OCI-LY1 (cell line): Measurements from ENCODE around the gene TMEFF2.
"Not testable (repeated sequence)": the region's sequence is repeated elsewhere in the genome, so short reads cannot be mapped to it uniquely, and the experiment has no call there.

Source experiments
- H2AFZ ChIP-seq: fragments of 200-600 bp; sonication (generic), shearing (Covaris generic); 2 replicates; pipeline ENCODE4 v1.6.0; 2014; ENCODE audit warnings: antibody characterized with exemption, mild to moderate bottlenecking, low read length
- H3F3A ChIP-seq: fragments of 200-600 bp; sonication (generic), shearing (Covaris generic); 2 replicates; pipeline ENCODE4 v1.6.0; 2014; ENCODE audit warnings: mild to moderate bottlenecking, antibody characterized with exemption, low read length, moderate library complexity; ENCODE audit not compliant: insufficient read depth
- H3K27ac ChIP-seq: fragments of 200-600 bp; sonication (generic); 2 replicates; pipeline ENCODE4 v1.5.1; 2014; ENCODE audit warnings: low read length, mixed run types, mild to moderate bottlenecking, low read depth; ENCODE audit not compliant: poor library complexity, severe bottlenecking
- H3K27me3 ChIP-seq: fragments of 200-600 bp; sonication (generic); 2 replicates; pipeline ENCODE4 v1.6.0; 2014; ENCODE audit warnings: antibody characterized with exemption, mild to moderate bottlenecking, low read length, moderate library complexity; ENCODE audit not compliant: insufficient read depth
- H3K36me3 ChIP-seq: fragments of 200-600 bp; sonication (generic); 2 replicates; pipeline ENCODE4 v1.6.1; 2014; ENCODE audit warnings: mild to moderate bottlenecking, antibody characterized with exemption, low read length, moderate library complexity, mixed read lengths; ENCODE audit not compliant: insufficient read depth
- H3K4me1 ChIP-seq: fragments of 200-600 bp; sonication (generic); 2 replicates; pipeline ENCODE4 v1.5.1; 2014; ENCODE audit warnings: mild to moderate bottlenecking, low read length, moderate library complexity; ENCODE audit not compliant: insufficient read depth, severe bottlenecking
- H3K4me2 ChIP-seq: fragments of 200-600 bp; sonication (generic), shearing (Covaris generic); 2 replicates; pipeline ENCODE4 v1.6.1; 2014; ENCODE audit warnings: low read length
- H3K4me3 ChIP-seq: fragments of 200-600 bp; sonication (generic); 2 replicates; pipeline ENCODE4 v1.5.1; 2014; ENCODE audit warnings: low read length, low read depth, mild to moderate bottlenecking, mixed read lengths; ENCODE audit not compliant: poor library complexity, severe bottlenecking
- H3K79me2 ChIP-seq: fragments of 200-600 bp; shearing (Covaris generic); 2 replicates; pipeline ENCODE4 v1.6.1; 2016; ENCODE audit warnings: mixed run types, low read length, mixed read lengths; ENCODE audit not compliant: insufficient read depth
- H3K9ac ChIP-seq: fragments of 200-600 bp; sonication (generic), shearing (Covaris generic); 2 replicates; pipeline ENCODE4 v1.6.1; 2014; ENCODE audit warnings: mild to moderate bottlenecking, low read length, mixed read lengths
- H3K9me2 ChIP-seq: fragments of 200-600 bp; sonication (generic), shearing (Covaris generic); 2 replicates; pipeline ENCODE4 v1.6.1; 2014; ENCODE audit warnings: low read depth, mild to moderate bottlenecking, low read length, mixed read lengths
- H3K9me3 ChIP-seq: fragments of 200-600 bp; shearing (Covaris generic); 2 replicates; pipeline ENCODE4 v1.6.1; 2014; ENCODE audit warnings: low read length, mixed read lengths
- H4K20me1 ChIP-seq: fragments of 200-600 bp; sonication (generic), shearing (Covaris generic); 2 replicates; pipeline ENCODE4 v1.6.0; 2016; ENCODE audit warnings: mild to moderate bottlenecking, low read length; ENCODE audit not compliant: insufficient read depth
- EZH2 ChIP-seq: fragments of 200-600 bp; sonication (generic), shearing (Covaris generic); IDR thresholded peaks from 2 replicates; pipeline ENCODE4 v1.8.0; 2017; ENCODE audit warnings: borderline replicate concordance, mixed run types, mild to moderate bottlenecking, antibody characterized with exemption, low read length, moderate library complexity, mixed read lengths
- TF ChIP-seq, protein P1 (sequence below): fragments of 200-600 bp; sonication (generic), shearing (Covaris generic); IDR thresholded peaks from 2 replicates; pipeline ENCODE4 v1.5.1; 2017; ENCODE audit warnings: mild to moderate bottlenecking, antibody characterized with exemption, low read length, moderate library complexity, mixed read lengths

Gene TMEFF2

DNA sequence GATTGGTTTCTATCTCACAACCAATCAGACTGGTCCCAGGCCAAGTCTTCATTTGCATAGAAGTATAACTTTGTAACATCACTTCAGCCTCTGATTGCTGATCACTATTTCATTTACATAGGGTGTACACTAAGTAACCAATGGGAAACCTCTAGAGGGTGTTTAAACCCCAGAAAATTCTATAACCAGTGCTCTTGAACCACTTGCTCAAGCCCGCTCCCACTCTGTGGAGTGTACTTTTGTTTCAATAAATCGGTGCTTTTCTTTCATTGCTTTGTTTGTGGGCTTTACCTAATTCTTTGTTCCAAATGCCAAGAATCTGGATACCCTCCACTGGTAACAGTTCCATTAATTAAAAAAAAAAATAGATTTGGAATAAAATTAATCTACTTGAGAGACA, 77.0 kb downstream of the TMEFF2 start:
- Histone ChIP-seq H3F3A (no peaks in the 10 kb centered on the region), H3K9me2 (no peaks in the 10 kb centered on the region), H3K36me3 (no peaks in the 10 kb centered on the region)

DNA sequence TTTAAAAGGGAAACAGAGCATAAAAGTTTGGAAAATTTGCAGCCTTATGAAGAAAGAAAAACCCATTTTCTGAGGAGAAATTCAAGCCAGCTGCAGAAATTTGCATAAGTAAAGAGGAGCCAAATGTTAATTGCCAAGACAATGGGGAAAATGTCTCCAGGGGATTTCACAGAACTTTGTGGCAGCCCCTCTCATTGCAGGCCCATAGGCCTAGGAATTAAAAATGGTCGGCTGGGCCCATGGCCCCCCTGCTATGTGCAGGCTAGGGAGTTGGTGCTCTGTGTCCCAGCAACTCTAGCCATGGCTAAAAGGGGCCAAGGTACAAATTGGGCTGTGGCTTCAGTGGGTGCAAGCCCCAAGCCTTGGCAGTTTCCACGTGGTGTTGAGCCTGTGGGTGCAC, 83.2 kb downstream of the TMEFF2 start:
- H3K27me3 ChIP-seq, H3K79me2 ChIP-seq, H3K4me3 ChIP-seq, H4K20me1 ChIP-seq, H3F3A ChIP-seq, H3K9ac ChIP-seq, H3K27ac ChIP-seq, H2AFZ ChIP-seq, H3K4me1 ChIP-seq, H3K4me2 ChIP-seq, H3K9me2 ChIP-seq, H3K36me3 ChIP-seq, H3K9me3 ChIP-seq: not testable (repeated sequence)

More for the DNA sequence above, 77.0 kb downstream of the TMEFF2 start:
- Histone ChIP-seq H4K20me1 (no peaks in the 10 kb centered on the region), H3K27me3 (no peaks in the 10 kb centered on the region), H3K4me3 (no peak overlapping the region), H2AFZ (no peak overlapping the region), H3K4me1 (no peaks in the 10 kb centered on the region), H3K9me3 (no peaks in the 10 kb centered on the region), H3K4me2 (no peak overlapping the region), H3K79me2 (no peaks in the 10 kb centered on the region), H3K27ac (no peak overlapping the region), H3K9ac (no peak overlapping the region)
- TF ChIP-seq, protein P1, sequence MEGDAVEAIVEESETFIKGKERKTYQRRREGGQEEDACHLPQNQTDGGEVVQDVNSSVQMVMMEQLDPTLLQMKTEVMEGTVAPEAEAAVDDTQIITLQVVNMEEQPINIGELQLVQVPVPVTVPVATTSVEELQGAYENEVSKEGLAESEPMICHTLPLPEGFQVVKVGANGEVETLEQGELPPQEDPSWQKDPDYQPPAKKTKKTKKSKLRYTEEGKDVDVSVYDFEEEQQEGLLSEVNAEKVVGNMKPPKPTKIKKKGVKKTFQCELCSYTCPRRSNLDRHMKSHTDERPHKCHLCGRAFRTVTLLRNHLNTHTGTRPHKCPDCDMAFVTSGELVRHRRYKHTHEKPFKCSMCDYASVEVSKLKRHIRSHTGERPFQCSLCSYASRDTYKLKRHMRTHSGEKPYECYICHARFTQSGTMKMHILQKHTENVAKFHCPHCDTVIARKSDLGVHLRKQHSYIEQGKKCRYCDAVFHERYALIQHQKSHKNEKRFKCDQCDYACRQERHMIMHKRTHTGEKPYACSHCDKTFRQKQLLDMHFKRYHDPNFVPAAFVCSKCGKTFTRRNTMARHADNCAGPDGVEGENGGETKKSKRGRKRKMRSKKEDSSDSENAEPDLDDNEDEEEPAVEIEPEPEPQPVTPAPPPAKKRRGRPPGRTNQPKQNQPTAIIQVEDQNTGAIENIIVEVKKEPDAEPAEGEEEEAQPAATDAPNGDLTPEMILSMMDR = no peak
- TF ChIP-seq EZH2 = no peak

DNA sequence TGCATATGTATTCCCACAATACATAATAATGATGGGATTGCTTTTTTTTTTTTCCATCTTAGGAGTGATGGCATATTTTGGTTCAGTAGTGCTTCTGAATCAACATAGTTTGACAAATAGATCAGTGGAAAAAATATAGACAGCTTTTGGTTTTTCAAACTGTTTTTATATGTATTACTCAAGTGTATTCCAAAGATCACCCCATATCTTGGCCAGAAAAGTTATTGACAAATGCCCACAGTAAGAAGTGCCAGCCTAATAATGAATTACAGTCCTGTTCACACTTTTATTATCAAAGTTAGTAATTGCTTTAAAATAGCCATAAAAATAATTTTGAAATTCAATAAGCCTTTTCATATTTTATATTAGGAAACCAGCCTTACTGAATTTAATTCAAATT, 95.0 kb downstream of the TMEFF2 start:
- no peaks in the 10 kb centered on the region for H4K20me1 ChIP-seq
- H3K79me2 ChIP-seq = no peaks in the 10 kb centered on the region
- H3K9me2 ChIP-seq = no peaks in the 10 kb centered on the region
- no peaks in the 10 kb centered on the region for H3K36me3 ChIP-seq
- no peak overlapping the region for H3K4me2 ChIP-seq
- H3K4me1 ChIP-seq = no peaks in the 10 kb centered on the region
- no peaks in the 10 kb centered on the region for H3F3A ChIP-seq
- no peak overlapping the region for H3K9ac ChIP-seq
- no peak overlapping the region for H3K27ac ChIP-seq
- H3K27me3 ChIP-seq = no peaks in the 10 kb centered on the region
- no peak for TF ChIP-seq EZH2
- TF ChIP-seq, protein P1 = no peak
- H3K9me3 ChIP-seq = no peaks in the 10 kb centered on the region
- no peak overlapping the region for H3K4me3 ChIP-seq
- no peak overlapping the region for H2AFZ ChIP-seq

DNA sequence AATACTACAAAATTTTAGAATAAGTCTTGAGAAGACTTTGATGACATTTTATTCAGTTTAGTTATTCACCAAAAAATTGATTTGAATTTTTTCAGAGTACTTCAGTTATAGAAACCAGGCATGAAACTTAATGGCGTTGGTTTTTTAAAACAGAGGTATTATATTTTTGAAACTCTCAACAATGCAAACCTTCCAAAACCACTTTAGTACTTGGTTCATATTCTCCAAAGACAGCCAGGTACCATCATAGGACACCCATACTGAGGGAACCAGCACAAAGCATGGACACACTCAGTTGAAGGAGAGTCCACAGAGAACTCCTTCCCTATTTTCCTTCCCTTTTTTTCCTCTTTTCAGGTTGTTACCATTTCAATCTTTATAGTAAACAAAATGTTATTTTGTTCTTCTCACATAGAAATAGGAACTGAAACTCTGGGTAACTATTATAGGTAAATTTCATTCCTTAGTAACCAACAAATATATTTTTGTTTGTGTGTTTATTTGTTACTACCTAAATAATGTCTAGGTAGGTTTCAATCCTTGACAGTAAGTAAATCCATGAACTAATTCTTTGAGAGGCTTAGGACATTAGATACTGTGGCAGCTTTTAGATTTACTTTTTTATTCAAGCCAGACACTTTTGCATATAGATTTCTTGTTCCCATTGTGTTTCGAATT, 95.8 kb downstream of the TMEFF2 start:
- no peak overlapping the region for H3K9ac ChIP-seq
- H2AFZ ChIP-seq = no peak overlapping the region
- H3K79me2 ChIP-seq = no peaks in the 10 kb centered on the region
- no peak overlapping the region for H3K4me3 ChIP-seq
- H3K27ac ChIP-seq = no peak overlapping the region
- H3K4me2 ChIP-seq = no peak overlapping the region
- no peaks in the 10 kb centered on the region for H4K20me1 ChIP-seq
- no peaks in the 10 kb centered on the region for H3K9me3 ChIP-seq
- H3K27me3 ChIP-seq = no peaks in the 10 kb centered on the region
- no peaks in the 10 kb centered on the region for H3K4me1 ChIP-seq
- H3F3A ChIP-seq = no peaks in the 10 kb centered on the region
- no peaks in the 10 kb centered on the region for H3K9me2 ChIP-seq
- H3K36me3 ChIP-seq = no peaks in the 10 kb centered on the region
- TF ChIP-seq EZH2 = no peak
- TF ChIP-seq, protein P1 = no peak
